ENCODE data around the gene KCTD18.

DNA sequence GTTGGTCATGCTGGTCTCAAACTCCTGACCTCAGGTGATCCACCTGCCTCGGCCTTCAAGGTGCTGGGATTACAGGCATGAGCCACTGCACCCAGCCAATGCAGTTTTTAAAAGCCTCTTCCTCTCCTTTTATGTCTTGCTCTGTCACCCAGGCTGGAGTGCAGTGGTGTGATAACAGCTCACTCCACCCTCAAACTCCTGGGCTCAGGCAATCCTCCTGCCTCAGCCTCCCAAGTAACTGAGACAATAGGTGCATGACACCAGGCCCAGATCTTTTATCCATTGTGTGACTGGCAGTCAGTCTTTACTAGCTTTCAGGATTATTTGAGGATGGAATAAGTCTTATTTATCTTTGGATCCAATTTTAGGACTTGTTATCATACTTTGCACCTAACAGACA lies 13.2 kb downstream of the KCTD18 start:
- TF ChIP-seq CTCF (IDR thresholded peaks at IDR 0.05), result no peak
- TF ChIP-seq POLR2A (IDR thresholded peaks at IDR 0.05), result no peak

Data from adrenal gland (tissue), 5 donors.